NCI-H1048 (cell line): ENCODE results near the gene MRPL58.
"Not testable (repeated sequence)": the region's sequence is repeated elsewhere in the genome, so short reads cannot be mapped to it uniquely, and the experiment has no call there.

Experiments used
- DNase-seq: peaks from one replicate; lab custom pipeline; 2025; lab: John Stamatoyannopoulos, UW

MRPL58 gene

GRCh38 chr17:75012346-75013091 is at the start of gene MRPL58:
TSS of gene MRPL58 (plus strand) at chr17:75012670. CDS start at chr17:75012687, 17 bp downstream.
- peak; percentile 75 for DNase-seq

- DNase-seq, result no peak
Measured at GRCh38 chr17:74963656-74964055, 48.8 kb upstream of the MRPL58 start.

- DNase-seq, result no peak
Measured at GRCh38 chr17:74964246-74964761, 48.2 kb upstream of the MRPL58 start.

- DNase-seq, result no peak
Measured at GRCh38 chr17:74964988-74965622, 47.4 kb upstream of the MRPL58 start.

- DNase-seq, result no peak
Measured at GRCh38 chr17:74968361-74968780, 44.1 kb upstream of the MRPL58 start.

- DNase-seq, result not testable (repeated sequence)
Measured at GRCh38 chr17:74969501-74969900, 43.0 kb upstream of the MRPL58 start.

- no peak for DNase-seq
Measured at GRCh38 chr17:74970395-74970794, 42.1 kb upstream of the MRPL58 start.

GRCh38 chr17:74971069-74971841 is 41.2 kb upstream of the MRPL58 start:
- no peak for DNase-seq

- DNase-seq, result no peak
Measured at GRCh38 chr17:74971842-74972106, 40.7 kb upstream of the MRPL58 start.

- peak; percentile 27 for DNase-seq
Measured at GRCh38 chr17:74972107-74972972, 40.1 kb upstream of the MRPL58 start, which contains the start of gene HID1. TSS of gene HID1 (minus strand) at chr17:74972759. CDS start at chr17:74972656, 103 bp downstream.

- DNase-seq, result no peak
Measured at GRCh38 chr17:74972973-74973328, 39.5 kb upstream of the MRPL58 start.

GRCh38 chr17:74975943-74976342 is 36.5 kb upstream of the MRPL58 start:
- DNase-seq, result no peak

- DNase-seq, result no peak
Measured at GRCh38 chr17:74977802-74978201, 34.7 kb upstream of the MRPL58 start.

- DNase-seq, result no peak
Measured at GRCh38 chr17:74978240-74978639, 34.2 kb upstream of the MRPL58 start.

GRCh38 chr17:74979408-74980146 is 32.9 kb upstream of the MRPL58 start:
- DNase-seq, result no peak

- DNase-seq, result no peak
Measured at GRCh38 chr17:74981318-74981978, 31.0 kb upstream of the MRPL58 start.

GRCh38 chr17:74981979-74982662 is 30.3 kb upstream of the MRPL58 start:
- no peak for DNase-seq

- DNase-seq, result not testable (repeated sequence)
Measured at GRCh38 chr17:74982663-74983313, 29.7 kb upstream of the MRPL58 start.

- no peak for DNase-seq
Measured at GRCh38 chr17:74986206-74986576, 26.3 kb upstream of the MRPL58 start.
